HG03196 (cell line): ENCODE measurements around the gene NR0B1.

Experiments
- ATAC-seq: cut with Tn5 transposase; IDR thresholded peaks from one replicate; pipeline ENCODE4 v1.9.1; 2021; ENCODE audit not compliant: unreplicated experiment

NR0B1 gene

GRCh38 chrX:30309139-30309571 is at the start of gene NR0B1:
Gene NR0B1, minus strand, starts transcription at chrX:30309390. Its CDS starts 27 bp downstream, at chrX:30309363.
- no peak for ATAC-seq

DNA sequence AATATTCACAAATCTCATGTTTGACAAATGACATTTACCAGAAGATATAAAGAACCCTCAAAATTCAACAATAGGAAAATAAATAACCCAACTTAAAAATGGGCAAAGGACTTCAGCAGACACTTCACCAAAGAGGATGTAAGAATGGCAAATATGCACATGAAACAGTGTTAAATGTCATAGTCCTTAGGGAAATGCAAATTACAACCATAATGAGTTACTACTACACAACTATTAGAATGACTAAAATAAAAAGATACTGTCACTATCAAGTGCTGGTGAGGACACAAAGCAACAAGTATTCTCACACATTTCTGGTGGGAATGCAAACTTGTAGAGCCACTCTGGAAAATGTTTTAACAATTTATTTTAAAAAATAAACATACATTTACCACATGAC is 40.8 kb upstream of the NR0B1 start:
- no peak for ATAC-seq

- no peak for ATAC-seq
Observed at GRCh38 chrX:30343206-30343605, 34.0 kb upstream of the NR0B1 start.

- ATAC-seq: no peak
Observed at GRCh38 chrX:30340753-30341152, 31.6 kb upstream of the NR0B1 start.

DNA sequence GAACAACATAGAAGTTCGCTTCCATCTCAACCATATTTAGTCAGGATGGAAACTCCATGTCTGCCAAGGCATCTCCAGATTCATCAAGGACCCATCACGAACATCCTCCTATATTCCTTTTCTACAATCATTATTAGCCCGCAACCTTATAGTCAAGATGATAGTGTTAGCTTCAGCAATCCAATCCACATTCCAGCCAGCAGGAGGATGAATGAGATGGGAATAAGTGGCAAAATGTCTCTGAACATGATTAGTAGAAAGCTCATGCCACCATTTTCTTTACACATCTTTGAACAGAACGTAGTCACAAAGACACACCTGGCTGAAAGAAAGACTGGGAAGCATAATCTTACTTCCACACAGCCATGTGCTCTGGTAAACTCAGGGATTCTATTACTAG is 18.6 kb upstream of the NR0B1 start:
- ATAC-seq: no peak

DNA sequence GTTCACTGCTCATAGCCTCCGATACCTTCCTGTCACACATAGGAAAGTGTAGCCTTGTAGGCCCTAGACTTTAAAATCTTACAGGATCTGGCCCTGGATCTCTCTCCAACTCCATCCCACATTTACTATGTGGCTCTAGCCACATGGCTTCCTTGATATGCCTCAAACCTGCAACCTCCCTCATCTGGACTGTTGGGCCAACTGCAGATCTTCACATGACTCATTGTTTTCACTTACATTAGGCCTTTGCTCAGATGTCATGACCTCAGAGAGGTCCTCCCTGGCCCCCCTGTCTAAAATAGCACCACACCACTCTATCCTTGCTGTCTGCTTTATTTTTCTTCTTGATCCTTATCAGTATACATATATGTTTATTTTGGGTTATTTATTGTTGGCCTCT is 8.1 kb upstream of the NR0B1 start:
- no peak for ATAC-seq

DNA sequence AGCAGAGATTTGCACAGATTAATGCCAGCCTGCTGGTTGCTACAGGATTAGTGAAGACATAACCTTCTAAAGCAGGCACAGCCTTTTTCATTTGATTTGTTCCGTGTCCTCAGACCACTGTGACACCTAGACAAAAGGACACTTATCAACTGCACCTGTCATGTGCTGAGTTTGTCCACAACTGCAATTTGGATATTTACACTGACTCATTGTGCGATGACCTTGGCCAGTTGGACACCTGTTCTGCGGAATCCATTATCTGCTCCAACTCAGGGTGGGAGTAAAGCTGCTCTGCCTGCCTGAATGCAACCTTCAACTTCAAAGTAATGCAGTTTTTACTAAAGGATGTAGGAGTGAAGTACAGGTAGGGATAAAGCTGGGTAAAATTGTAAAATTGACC is 4.1 kb upstream of the NR0B1 start:
- no peak for ATAC-seq

- ATAC-seq: no peak
Observed at GRCh38 chrX:30312858-30313257, 3.7 kb upstream of the NR0B1 start.

GRCh38 chrX:30310429-30311206 is 1.4 kb upstream of the NR0B1 start:
- ATAC-seq: no peak

GRCh38 chrX:30308263-30309138 is 689 bp downstream of the NR0B1 start:
- no peak for ATAC-seq

DNA sequence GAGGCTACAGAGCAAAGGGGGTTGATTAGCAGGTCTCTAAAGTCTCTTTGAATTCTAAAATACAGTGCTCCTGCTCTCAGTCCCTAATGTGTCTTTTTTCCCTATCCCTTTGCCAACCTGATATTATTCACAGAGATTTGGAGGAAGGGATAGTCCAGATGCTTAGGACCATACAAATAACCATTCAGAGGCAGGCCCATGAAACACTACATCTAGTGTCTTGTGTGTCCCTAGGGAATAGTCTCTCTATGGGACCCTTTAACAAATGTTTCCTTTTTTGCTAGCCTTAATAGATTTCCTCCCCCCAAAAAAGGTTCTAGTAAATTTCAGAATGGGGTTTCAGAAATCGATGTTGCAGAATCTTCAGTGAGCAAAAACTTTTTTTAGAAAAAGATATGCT is 1.7 kb downstream of the NR0B1 start:
- no peak for ATAC-seq

- ATAC-seq: no peak
Observed at GRCh38 chrX:30304866-30305265, 4.3 kb downstream of the NR0B1 start.

DNA sequence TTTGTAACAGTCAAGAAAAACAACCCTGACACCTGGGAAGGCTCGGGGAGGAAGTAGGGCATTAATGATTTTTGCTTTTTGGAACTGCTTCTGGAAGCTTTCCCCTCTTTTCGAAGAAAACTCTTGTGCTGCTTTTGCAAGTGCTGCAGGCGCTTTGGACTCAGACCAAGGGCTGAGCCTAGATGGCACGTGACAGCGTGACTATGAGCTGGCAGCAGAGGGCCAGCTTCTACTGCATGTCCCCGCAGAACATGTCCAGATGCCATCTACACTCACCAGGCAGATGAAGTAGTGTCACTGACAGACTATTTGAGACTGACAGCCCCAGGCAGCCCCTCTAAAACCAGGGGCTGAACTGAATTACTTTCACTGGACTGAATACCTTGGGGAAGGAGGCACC is 6.2 kb downstream of the NR0B1 start:
- ATAC-seq: no peak

DNA sequence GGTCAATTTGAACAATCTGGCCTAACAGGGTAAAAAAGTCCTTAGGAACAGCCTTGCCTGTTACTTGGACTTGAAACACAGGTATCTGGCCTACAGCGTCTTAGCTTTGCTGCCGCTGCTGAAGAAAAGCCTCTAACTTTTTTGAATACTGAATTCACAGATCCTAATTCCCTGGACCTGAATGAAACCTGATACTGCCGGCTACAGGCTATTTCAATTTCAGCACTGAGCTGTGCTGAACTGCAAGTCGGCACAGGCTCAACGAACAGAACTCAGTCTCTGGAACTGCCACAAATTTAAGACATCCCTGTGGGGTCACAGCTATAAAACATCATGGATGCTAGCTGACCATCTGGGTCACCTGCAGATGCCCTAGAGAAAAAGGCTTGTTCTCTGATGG is 7.2 kb downstream of the NR0B1 start:
- ATAC-seq: no peak

DNA sequence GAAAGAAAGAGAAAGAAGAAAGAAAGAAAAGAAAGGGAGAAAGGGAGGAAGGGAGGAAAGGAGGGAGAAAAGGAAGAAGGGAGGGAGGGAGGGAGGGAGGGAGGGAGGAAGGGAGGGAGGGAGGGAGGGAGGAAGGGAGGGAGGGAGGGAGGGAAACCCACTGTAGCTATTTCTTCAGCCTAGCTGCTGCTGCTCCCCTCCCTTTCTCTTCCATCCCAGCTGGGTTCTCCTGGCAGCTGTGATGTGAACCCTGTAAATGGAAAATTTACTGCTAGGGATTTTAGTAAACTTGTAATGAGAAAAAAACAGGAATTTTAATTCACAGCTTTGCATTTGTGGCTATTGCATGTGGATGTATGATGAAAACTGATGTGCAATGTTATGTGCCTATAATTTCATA is 8.0 kb downstream of the NR0B1 start:
- no peak for ATAC-seq

DNA sequence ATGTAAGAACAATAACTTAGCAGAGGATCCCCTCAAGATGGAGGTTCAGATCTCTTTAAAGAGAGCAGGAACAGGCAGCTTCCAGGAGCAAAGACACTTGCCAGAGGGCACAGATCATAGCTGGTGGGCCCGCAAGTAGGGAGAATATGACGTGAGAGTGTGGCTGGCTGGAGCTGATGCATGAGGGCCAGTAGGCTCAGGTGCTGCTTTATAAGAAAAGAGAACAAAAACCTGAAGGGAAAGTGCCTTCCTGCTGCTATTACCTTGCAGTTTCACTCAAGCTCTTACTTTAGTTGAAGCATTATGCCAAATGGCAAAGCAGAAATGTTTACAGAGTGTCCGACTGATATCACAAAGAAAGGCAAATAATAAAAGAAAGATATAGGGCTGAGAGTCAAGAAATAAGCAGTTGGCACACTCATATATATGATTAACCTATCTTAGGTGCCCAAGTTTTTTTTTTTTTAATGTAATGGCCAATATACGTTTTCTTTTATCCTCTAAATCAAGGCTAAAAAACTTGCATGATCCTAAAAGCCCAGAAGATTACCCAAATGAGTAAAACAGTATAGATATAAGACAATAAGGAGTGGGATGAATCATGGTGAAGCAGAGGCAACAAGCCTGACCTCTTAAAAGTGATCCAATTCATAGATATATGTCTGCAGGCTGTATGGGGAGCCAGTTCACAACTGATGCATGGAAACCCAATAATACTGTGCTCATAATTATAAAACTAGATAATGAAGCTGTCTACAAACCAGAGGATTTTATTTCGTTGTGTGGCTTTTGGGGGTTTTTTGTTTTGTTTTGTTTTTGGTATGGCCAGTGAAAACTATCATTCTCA is 12.6 kb downstream of the NR0B1 start:
- ATAC-seq: no peak

DNA sequence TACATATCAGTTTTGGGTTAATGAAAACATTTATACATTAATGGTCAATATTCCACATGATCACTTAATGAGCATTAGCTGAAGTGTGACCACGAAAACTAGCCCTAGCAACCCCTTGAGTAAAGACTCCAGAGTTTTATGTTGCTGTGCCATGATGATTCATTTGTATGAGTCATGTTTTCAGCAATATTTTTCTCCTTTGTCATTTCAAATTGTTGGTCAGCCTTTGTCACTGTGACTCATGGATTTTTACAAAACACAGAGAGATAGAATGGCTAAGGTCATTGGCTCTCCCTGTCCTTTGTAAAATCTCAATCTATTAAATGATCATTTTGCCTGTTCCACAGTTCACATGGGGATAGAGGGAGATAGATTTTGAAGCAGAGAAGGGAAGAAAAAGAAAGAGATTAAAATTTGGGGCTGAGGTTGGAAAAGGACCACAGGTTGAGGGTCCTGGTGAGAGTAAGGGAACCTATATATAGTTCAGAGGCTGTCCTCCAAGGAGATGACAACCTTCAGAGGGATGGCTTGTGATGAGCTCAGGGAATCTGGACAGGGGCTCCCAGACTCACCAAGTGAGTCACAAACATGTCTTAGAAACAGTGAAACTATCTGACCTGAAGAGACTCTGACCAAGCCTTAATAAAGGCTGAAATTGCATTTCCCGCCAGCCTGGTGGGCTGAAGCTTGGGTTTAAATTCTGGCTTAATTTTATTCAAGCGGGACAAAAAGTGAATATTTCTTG is 25.6 kb downstream of the NR0B1 start:
- no peak for ATAC-seq

DNA sequence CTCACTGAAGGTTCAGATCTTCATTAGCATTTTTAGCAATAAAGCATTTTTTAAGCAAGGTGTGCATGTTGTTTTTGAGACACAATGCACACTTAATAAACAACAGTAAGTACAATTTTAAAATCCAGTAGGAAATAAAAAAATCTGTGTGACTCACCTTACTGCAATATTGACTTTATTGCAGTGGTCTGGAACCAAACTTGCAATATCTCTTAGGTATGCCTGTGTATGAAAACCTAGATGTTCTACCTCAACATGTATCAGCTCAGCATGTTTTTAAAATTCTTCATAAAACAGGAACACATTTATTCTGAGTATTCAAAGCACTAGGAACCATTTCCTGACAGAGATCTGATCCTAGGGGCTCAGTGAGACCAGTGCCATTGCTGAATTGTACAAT is 26.7 kb downstream of the NR0B1 start:
- ATAC-seq: no peak

GRCh38 chrX:30280428-30280827 is 28.8 kb downstream of the NR0B1 start:
- no peak for ATAC-seq

DNA sequence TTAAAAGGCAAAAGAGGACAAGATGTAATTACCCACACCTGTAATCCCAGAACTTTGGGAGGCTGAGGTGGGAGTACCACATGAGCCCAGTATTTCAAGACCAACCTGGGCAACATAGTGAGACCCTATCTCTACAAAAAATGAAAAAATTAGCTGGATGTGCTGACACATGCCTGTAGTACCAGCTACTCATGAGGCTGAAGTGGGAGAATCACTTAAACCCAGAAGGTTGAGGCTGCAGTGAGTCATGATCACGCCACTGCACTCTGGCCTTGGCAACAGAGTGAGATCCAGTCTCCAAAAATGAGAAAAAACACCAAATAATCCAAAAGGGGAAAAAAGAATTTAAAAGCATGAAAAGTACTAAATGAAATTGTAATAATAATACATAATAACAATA is 30.8 kb downstream of the NR0B1 start:
- ATAC-seq: no peak

DNA sequence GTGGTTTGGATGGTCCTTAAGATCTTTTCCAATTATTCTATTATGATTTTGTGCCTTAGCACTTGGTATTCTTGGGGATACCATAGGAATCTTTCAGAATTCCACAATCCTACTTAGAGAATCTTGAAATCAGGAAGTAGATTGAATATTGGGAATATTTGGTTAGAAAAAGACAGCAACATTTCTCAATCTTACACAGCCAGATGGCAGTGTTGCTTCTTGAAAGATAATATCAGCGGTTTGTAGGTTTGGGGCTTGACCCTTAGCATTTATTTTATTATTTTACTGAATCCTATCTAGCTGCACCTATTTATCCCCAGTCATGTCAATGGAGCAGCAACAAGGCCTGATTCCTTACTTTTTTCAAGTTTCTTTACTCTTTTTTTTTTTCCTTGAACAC is 33.7 kb downstream of the NR0B1 start:
- ATAC-seq: no peak
